ENCODE results near the gene TAF6.

TAF6 gene

GRCh38 chr7:100064162-100064561 lies 55.0 kb downstream of the TAF6 start:
- no peak for DNase-seq

GRCh38 chr7:100063376-100063775 lies 55.8 kb downstream of the TAF6 start:
- DNase-seq, result no peak

GRCh38 chr7:100061518-100062193 lies 57.5 kb downstream of the TAF6 start:
- DNase-seq, result no peak

DNA sequence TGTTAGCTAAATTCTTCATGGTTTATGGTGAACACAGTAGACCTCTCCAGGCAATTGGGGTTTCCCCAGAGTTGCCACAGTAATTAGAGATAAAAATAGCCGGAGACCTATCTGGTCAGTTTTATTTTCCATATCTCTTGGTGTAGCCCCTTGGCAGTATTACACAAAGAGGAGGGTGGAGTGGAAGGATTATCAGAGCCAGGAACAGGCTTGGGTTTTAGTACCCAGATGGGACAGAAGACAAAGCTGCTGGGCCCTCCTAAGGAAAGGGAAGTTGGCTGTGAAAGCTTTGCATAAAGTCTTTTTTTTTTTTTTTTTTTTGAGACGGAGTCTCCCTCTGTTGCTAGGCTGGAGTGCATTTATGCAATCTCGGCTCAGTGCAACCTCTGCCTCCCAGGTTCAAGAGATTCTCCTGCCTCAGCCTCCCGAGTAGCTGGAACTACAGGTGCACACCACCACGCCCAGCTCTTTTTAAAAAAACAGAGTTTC lies 59.9 kb downstream of the TAF6 start:
- no peak for DNase-seq

All from NCI-H1092 (cell line).